IMR-90 (cell line): ENCODE measurements around the gene MCF2L. TPM values are rescaled to one million over a fixed set of nuclear protein-coding genes. Genes with fewer than 3 reads are reported as not detected.

Source experiments
- ATAC-seq: fragments of 200-7000 bp; cut with Tn5 transposase; 2 replicates; pipeline ENCODE4 v1.9.1; 2020; ENCODE audit warnings: low read depth, mild to moderate bottlenecking, moderate library complexity
- BruUV-seq: library from RNA; stranded (reverse); fragments of 400-500 nt; replicated peaks from 2 replicates; lab custom pipeline; 2021; lab: Mats Ljungman, UMichigan
- CTCF ChIA-PET: fragments of 300-600 bp; formaldehyde crosslinking; extraction: SDS; loops from one replicate; lab custom pipeline; 2021; ENCODE audit warnings: antibody characterized with exemption; lab: Yijun Ruan, JAX
- POLR2A ChIA-PET: fragments of 300-600 bp; sonication (Branson Sonifier 250); formaldehyde crosslinking; loops from one replicate; lab custom pipeline; 2022; ENCODE audit warnings: antibody characterized with exemption; ENCODE audit not compliant: unreplicated experiment; lab: Charles Lee
- DNase-seq: peaks from one replicate; pipeline ENCODE4 v3.0.0; 2013
- H2AFZ ChIP-seq: replicated peaks from 2 replicates; pipeline ENCODE3; 2013; ENCODE audit warnings: low read length, mild to moderate bottlenecking; ENCODE audit not compliant: poor library complexity
- H2AK5ac ChIP-seq: 2 replicates; pipeline ENCODE4 v1.6.1; 2013; ENCODE audit warnings: low read depth, low read length, inconsistent platforms
- H2AK9ac ChIP-seq: replicated peaks from 2 replicates; pipeline ENCODE3; 2013; ENCODE audit warnings: mild to moderate bottlenecking, low read depth, low read length, moderate library complexity; ENCODE audit not compliant: poor library complexity
- H2BK120ac ChIP-seq: 2 replicates; pipeline ENCODE4 v1.6.1; 2013; ENCODE audit warnings: low read depth, low read length, inconsistent platforms
- H2BK15ac ChIP-seq: 3 replicates; pipeline ENCODE4 v1.6.1; 2013; ENCODE audit warnings: low read depth, low read length, inconsistent platforms
- H2BK20ac ChIP-seq: 2 replicates; pipeline ENCODE4 v1.6.1; 2013; ENCODE audit warnings: low read depth, mild to moderate bottlenecking, inconsistent platforms, low read length, moderate library complexity
- H2BK5ac ChIP-seq: 2 replicates; pipeline ENCODE4 v1.6.1; 2013; ENCODE audit warnings: mild to moderate bottlenecking, low read depth, low read length, inconsistent platforms; ENCODE audit not compliant: poor library complexity, severe bottlenecking
- H3K14ac ChIP-seq: replicated peaks from 2 replicates; pipeline ENCODE4 v1.6.1; 2013; ENCODE audit warnings: low read depth, low read length, inconsistent platforms
- H3K18ac ChIP-seq: 2 replicates; pipeline ENCODE4 v1.6.1; 2013; ENCODE audit warnings: low read depth, low read length, control low read depth
- H3K23ac ChIP-seq: 2 replicates; pipeline ENCODE4 v1.6.1; 2013; ENCODE audit warnings: low read depth, low read length, inconsistent platforms
- H3K27ac ChIP-seq: 2 replicates; pipeline ENCODE4 v1.5.1; 2013; ENCODE audit warnings: mild to moderate bottlenecking, control low read depth, low read length; ENCODE audit not compliant: insufficient read depth
- H3K27me3 ChIP-seq: 2 replicates; pipeline ENCODE4 v1.6.1; 2013; ENCODE audit warnings: low read length; ENCODE audit not compliant: control insufficient read depth, insufficient read depth
- H3K36me3 ChIP-seq: 2 replicates; pipeline ENCODE4 v1.6.1; 2013; ENCODE audit warnings: low read length, mixed read lengths; ENCODE audit not compliant: control insufficient read depth, insufficient read depth
- H3K4ac ChIP-seq: 2 replicates; pipeline ENCODE4 v1.6.1; 2013; ENCODE audit warnings: low read depth, low read length, inconsistent platforms
- H3K4me1 ChIP-seq: 2 replicates; pipeline ENCODE4 v1.6.1; 2013; ENCODE audit warnings: low read length, mixed read lengths; ENCODE audit not compliant: control insufficient read depth, insufficient read depth
- H3K4me2 ChIP-seq: 2 replicates; pipeline ENCODE4 v1.6.1; 2013; ENCODE audit warnings: low read depth, mild to moderate bottlenecking, control low read depth, low read length, moderate library complexity
- H3K4me3 ChIP-seq: 2 replicates; pipeline ENCODE4 v1.5.1; 2013; ENCODE audit warnings: low read depth, mild to moderate bottlenecking, control low read depth, low read length, moderate library complexity; ENCODE audit not compliant: insufficient read depth
- H3K56ac ChIP-seq: 2 replicates; pipeline ENCODE4 v1.6.1; 2013; ENCODE audit warnings: low read length, inconsistent platforms; ENCODE audit not compliant: insufficient read depth; ENCODE audit errors: extremely low read depth
- H3K79me1 ChIP-seq, 2 experiments: 2 replicates each; pipeline ENCODE4 v1.6.1; 2013; ENCODE audit warnings: low read length in 2 of 2, inconsistent platforms in 1 of 2, low read depth in 1 of 2
- H3K9ac ChIP-seq: 2 replicates; pipeline ENCODE4 v1.6.1; 2013; ENCODE audit warnings: low read depth, low read length, control low read depth
- H3K9me1 ChIP-seq: 2 replicates; pipeline ENCODE4 v1.6.1; 2013; ENCODE audit warnings: low read length, inconsistent platforms; ENCODE audit not compliant: insufficient read depth
- H3K9me3 ChIP-seq: 2 replicates; pipeline ENCODE4 v1.6.1; 2013; ENCODE audit warnings: low read length; ENCODE audit not compliant: control insufficient read depth, insufficient read depth
- H4K20me1 ChIP-seq: 2 replicates; pipeline ENCODE4 v1.6.1; 2013; ENCODE audit warnings: low read length, inconsistent platforms; ENCODE audit not compliant: insufficient read depth
- H4K5ac ChIP-seq: 2 replicates; pipeline ENCODE4 v1.6.1; 2013; ENCODE audit warnings: mild to moderate bottlenecking, low read depth, low read length, control low read depth
- H4K8ac ChIP-seq, 2 experiments: 2 replicates each; pipeline ENCODE4 v1.6.1; 2013; ENCODE audit warnings: low read depth in 2 of 2, low read length in 2 of 2, control low read depth in 1 of 2, inconsistent platforms in 1 of 2
- H4K91ac ChIP-seq: 2 replicates; pipeline ENCODE4 v1.6.1; 2013; ENCODE audit warnings: low read depth, low read length, inconsistent platforms; ENCODE audit not compliant: insufficient read depth
- BHLHE40 ChIP-seq: fragments of 150-350 bp; IDR thresholded peaks from 2 replicates; pipeline ENCODE4 v1.6.1; 2016; ENCODE audit warnings: mild to moderate bottlenecking, low read depth, low read length
- CEBPB ChIP-seq: IDR thresholded peaks from 2 replicates; pipeline ENCODE4 v1.6.1; 2012; ENCODE audit warnings: low read depth, low read length, improper control_type of control experiment
- CHD1 ChIP-seq: IDR thresholded peaks from 2 replicates; pipeline ENCODE4 v1.6.1; 2012; ENCODE audit warnings: low read depth, low read length, improper control_type of control experiment
- CTCF ChIP-seq: conservative IDR thresholded peaks from 2 replicates; pipeline ENCODE4 v1.5.1; 2012; ENCODE audit warnings: mild to moderate bottlenecking, low read depth, low read length, improper control_type of control experiment
- ELK1 ChIP-seq: fragments of 150-350 bp; IDR thresholded peaks from 2 replicates; pipeline ENCODE4 v1.6.1; 2016; ENCODE audit warnings: low read depth, mild to moderate bottlenecking, low read length, moderate library complexity, borderline replicate concordance
- FOS ChIP-seq: fragments of 150-350 bp; IDR thresholded peaks from 2 replicates; pipeline ENCODE4 v1.6.1; 2016; ENCODE audit warnings: low read depth, low read length
- MAFK ChIP-seq: IDR thresholded peaks from 2 replicates; pipeline ENCODE4 v1.6.1; 2012; ENCODE audit warnings: low read depth, low read length, improper control_type of control experiment
- MAZ ChIP-seq: IDR thresholded peaks from 2 replicates; pipeline ENCODE4 v1.6.1; 2012; ENCODE audit warnings: low read depth, mild to moderate bottlenecking, low read length, improper control_type of control experiment, moderate library complexity, borderline replicate concordance
- MXI1 ChIP-seq: IDR thresholded peaks from 2 replicates; pipeline ENCODE4 v1.6.1; 2012; ENCODE audit warnings: low read depth, mild to moderate bottlenecking, low read length, moderate library complexity, borderline replicate concordance
- NFE2L2 ChIP-seq: fragments of 150-350 bp; IDR thresholded peaks from 2 replicates; pipeline ENCODE4 v1.6.1; 2016; ENCODE audit warnings: low read depth, mild to moderate bottlenecking, low read length
- RCOR1 ChIP-seq: IDR thresholded peaks from 2 replicates; pipeline ENCODE4 v1.6.1; 2012; ENCODE audit warnings: mild to moderate bottlenecking, low read length, improper control_type of control experiment; ENCODE audit not compliant: insufficient replicate concordance
- RFX5 ChIP-seq: IDR thresholded peaks from 2 replicates; pipeline ENCODE4 v1.8.0; 2012; ENCODE audit warnings: low read depth, mild to moderate bottlenecking, low read length, moderate library complexity
- SMC3 ChIP-seq: fragments of 150-350 bp; IDR thresholded peaks from 2 replicates; pipeline ENCODE4 v1.6.1; 2016; ENCODE audit warnings: low read depth, mild to moderate bottlenecking, antibody characterized with exemption, low read length, moderate library complexity
- USF2 ChIP-seq: fragments of 150-350 bp; IDR thresholded peaks from 2 replicates; pipeline ENCODE4 v1.6.1; 2017; ENCODE audit warnings: mild to moderate bottlenecking, antibody characterized with exemption, low read length, low read depth
- WGBS, 2 experiments: methylation state at CpG; one replicate each; pipeline versions ENCODE4 v1.1.5 to v1.1.7; 2013; ENCODE audit warnings: missing lambda C conversion rate in 2 of 2; ENCODE audit not compliant: insufficient read length in 1 of 2; ENCODE audit errors: extremely low coverage in 2 of 2; 5-methylcytosine and 5-hydroxymethylcytosine counted together
- dilution Hi-C: fragments of 300-500 bp; cut with HindIII; formaldehyde crosslinking; loops from one replicate; pipeline ENCODE4 v1.14.3; 2018; ENCODE audit warnings: low sequenced_read_pairs; ENCODE audit not compliant: unreplicated experiment
- in situ Hi-C: fragments of 300-500 bp; cut with MboI; formaldehyde crosslinking; loops from 3 replicates; pipeline ENCODE4 v1.14.3; 2019; ENCODE audit warnings: low sequenced_read_pairs, inconsistent platforms, mixed read lengths
- intact Hi-C: fragments of 100-400 bp; cut with micrococcal nuclease; formaldehyde crosslinking; loops from 2 replicates; pipeline ENCODE4 v1.10.0; 2022
- polyA plus RNA-seq, 3 experiments: library from polyadenylated mRNA; depleted of rRNA; stranded (reverse); fragments of >200 nt; gene quantifications; 2 replicates each; pipeline ENCODE4 v1.2.3, GENCODE V29; 2012; ENCODE audit warnings: low replicate concordance in 1 of 3
- total RNA-seq: library from RNA; depleted of rRNA; stranded (reverse); fragments of >200 nt; gene quantifications from 2 replicates; pipeline ENCODE4 v1.2.3, GENCODE V29; 2012

Gene MCF2L
- total and polyA plus RNA-seq, 2 of the 4 experiments (the other 2 are of a cell fraction) = 0.18 TPM; not detected in 1

GRCh38 chr13:113022745-113023574 lies 53.9 kb downstream of the MCF2L start:
- POLR2A ChIA-PET = no interaction called here
- Histone ChIP-seq H3K23ac (no peak overlapping the region), H4K20me1 (no peaks in the 10 kb centered on the region), H3K4ac (no peak overlapping the region), H4K8ac (no peak overlapping the region), H3K27ac (no peak overlapping the region), H4K91ac (no peak overlapping the region), H3K4me2 (no peak overlapping the region), H3K9me1 (no peaks in the 10 kb centered on the region), H3K14ac (no peak overlapping the region), H2BK5ac (no peak overlapping the region), H4K5ac (no peak overlapping the region), H2BK120ac (no peak overlapping the region), H3K18ac (no peak overlapping the region), H3K79me1 (no peaks in the 10 kb centered on the region), H3K56ac (no peak overlapping the region), H3K36me3 (no peaks in the 10 kb centered on the region), H3K27me3 (peaks cover 48% of the 10 kb centered on the region; the same call in 1 of the 2 replicates), H2AFZ (peak overlapping the region; percentile 41), H3K9me3 (no peaks in the 10 kb centered on the region), H3K4me3 (no peak overlapping the region), H2BK20ac (no peak overlapping the region), H2BK15ac (no peak overlapping the region), H3K4me1 (no peaks in the 10 kb centered on the region), H2AK5ac (no peak overlapping the region), H3K9ac (no peak overlapping the region), H2AK9ac (no peak overlapping the region)
- CTCF ChIA-PET = no interaction called here
- intact Hi-C loops (no loop called here), dilution Hi-C loops (no loop called here), in situ Hi-C loops (no loop called here)
- DNase-seq (no peak), ATAC-seq (peak; percentile 32)
- 41% methylated on average over 12 of the region's 39 CpGs; no CpG with 5 or more reads in 1 of the 2 experiments for WGBS, 2 experiments
- TF ChIP-seq MAFK = no peak
- TF ChIP-seq NFE2L2 = no peak
- TF ChIP-seq RFX5 = no peak
- no peak for TF ChIP-seq CEBPB
- TF ChIP-seq RCOR1 = no peak
- TF ChIP-seq FOS = no peak
- no peak for TF ChIP-seq CHD1
- TF ChIP-seq MXI1 = no peak
- TF ChIP-seq CTCF = no peak
- TF ChIP-seq BHLHE40 = no peak
- no peak for TF ChIP-seq SMC3
- no peak for TF ChIP-seq ELK1
- no peak for TF ChIP-seq MAZ
- TF ChIP-seq USF2 = no peak
- no TSS peak for BruUV-seq
